ENCODE results near the gene RNLS. TPM values are rescaled to one million over a fixed set of nuclear protein-coding genes. Genes with fewer than 3 reads are reported as not detected.

Gene RNLS
- total RNA-seq, 1 experiment from 2014 or later, result not detected

GRCh38 chr10:88461426-88461825 lies 121.7 kb downstream of the RNLS start:
- Histone ChIP-seq H3K4me3 (replicated peaks in 1 of 2; ENCODE audit: low read depth in 1 of 2, low read length in 2 of 2) (no peak overlapping the region), H4K20me1 (ENCODE audit: insufficient read depth) (no peaks in the 10 kb centered on the region), H3K9ac (ENCODE audit: low read length) (no peak overlapping the region), H3K27me3 (ENCODE audit: insufficient read depth, low read length) (no peaks in the 10 kb centered on the region), H3K4me1 (ENCODE audit: control insufficient read depth in 1 of 2, insufficient read depth in 2 of 2, low read length in 2 of 2) (no peaks in the 10 kb centered on the region), H3K27ac (ENCODE audit: low read depth, low read length) (no peak overlapping the region), H3K9me2 (ENCODE audit: insufficient read depth) (no peaks in the 10 kb centered on the region), H3K4me2 (ENCODE audit: low read length) (no peak overlapping the region), H3K79me2 (ENCODE audit: insufficient read depth, low read length) (no peaks in the 10 kb centered on the region), H3K36me3 (ENCODE audit: control insufficient read depth in 1 of 2, insufficient read depth in 2 of 2, low read length in 2 of 2) (no peaks in the 10 kb centered on the region), H3K9me3 (ENCODE audit: control insufficient read depth in 1 of 2, insufficient read depth in 1 of 2, low read depth in 1 of 2, low read length in 2 of 2) (no peaks in the 10 kb centered on the region), H2AFZ (ENCODE audit: low read depth, low read length, poor library complexity, severe bottlenecking) (no peak overlapping the region)
- intact Hi-C loops (cut with micrococcal nuclease), result no loop called here
- no TSS peak for BruUV-seq (replicated peaks)
- ATAC-seq (no peak), DNase-seq (ENCODE audit: low read depth, low spot score) (no peak)
- ChIA-PET RAD21 (ENCODE audit: low non-redundant PET in 1 of 2, low total read pairs in 2 of 2, uncharacterized antibody in 2 of 2, unreplicated experiment in 2 of 2) (no interaction called here), CTCF (no interaction called here), POLR2A (no interaction called here)
- TF ChIP-seq ZNF274 (IDR thresholded peaks at IDR 0.05; ENCODE audit: low read depth, low read length) (no peak), JUND (IDR thresholded peaks at IDR 0.05) (no peak), EZH2 (IDR thresholded peaks at IDR 0.05) (no peak)

GRCh38 chr10:88459530-88459929 lies 123.6 kb downstream of the RNLS start:
- Histone ChIP-seq H3K9ac (ENCODE audit: low read length) (no peak overlapping the region), H3K4me2 (ENCODE audit: low read length) (no peak overlapping the region), H3K4me1 (ENCODE audit: control insufficient read depth in 1 of 2, insufficient read depth in 2 of 2, low read length in 2 of 2) (no peaks in the 10 kb centered on the region), H3K27me3 (ENCODE audit: insufficient read depth, low read length) (no peaks in the 10 kb centered on the region), H3K27ac (ENCODE audit: low read depth, low read length) (no peak overlapping the region), H2AFZ (ENCODE audit: low read depth, low read length, poor library complexity, severe bottlenecking) (no peak overlapping the region), H3K9me3 (ENCODE audit: control insufficient read depth in 1 of 2, insufficient read depth in 1 of 2, low read depth in 1 of 2, low read length in 2 of 2) (no peaks in the 10 kb centered on the region), H4K20me1 (ENCODE audit: insufficient read depth) (no peaks in the 10 kb centered on the region), H3K9me2 (ENCODE audit: insufficient read depth) (no peaks in the 10 kb centered on the region), H3K4me3 (replicated peaks in 1 of 2; ENCODE audit: low read depth in 1 of 2, low read length in 2 of 2) (no peak overlapping the region), H3K79me2 (ENCODE audit: insufficient read depth, low read length) (no peaks in the 10 kb centered on the region), H3K36me3 (ENCODE audit: control insufficient read depth in 1 of 2, insufficient read depth in 2 of 2, low read length in 2 of 2) (no peaks in the 10 kb centered on the region)
- intact Hi-C loops (cut with micrococcal nuclease), result no loop called here
- CTCF ChIA-PET, result no interaction called here
- RAD21 ChIA-PET (ENCODE audit: low non-redundant PET in 1 of 2, low total read pairs in 2 of 2, uncharacterized antibody in 2 of 2, unreplicated experiment in 2 of 2), result no interaction called here
- no peak for DNase-seq (ENCODE audit: low read depth, low spot score)
- TF ChIP-seq SIN3A (IDR thresholded peaks at IDR 0.05; ENCODE audit: low read depth) (no peak), ELF1 (IDR thresholded peaks at IDR 0.05; ENCODE audit: borderline replicate concordance, low read depth) (no peak), ZNF274 (IDR thresholded peaks at IDR 0.05; ENCODE audit: low read depth, low read length) (no peak), TCF7L2 (IDR thresholded peaks at IDR 0.05; ENCODE audit: borderline replicate concordance, extremely low read depth, insufficient read depth, insufficient read length) (no peak), ZFX (IDR thresholded peaks at IDR 0.05) (no peak), SP1 (IDR thresholded peaks at IDR 0.05; ENCODE audit: low read depth) (no peak)
- BruUV-seq (replicated peaks), result no TSS peak
- POLR2A ChIA-PET, result no interaction called here
- no peak for ATAC-seq

Data from HCT116 (cell line).